HepG2 (cell line): ENCODE data around the gene RGSL1. TPM values are rescaled to one million over a fixed set of nuclear protein-coding genes. Genes with fewer than 3 reads are reported as not detected.

Experiments
- ETV5 ChIP-seq: IDR thresholded peaks from 2 replicates; pipeline ENCODE4 v1.6.1; 2018; ENCODE audit warnings: missing biosample characterization, missing genetic modification reagents, inconsistent platforms, borderline replicate concordance
- HNF1A ChIP-seq, 2 experiments: sonication (generic) in 1 of 2; formaldehyde crosslinking in 1 of 2; IDR thresholded peaks; 2 replicates each; pipeline versions ENCODE4 v1.4.0 to v1.6.1; 2016 to 2020; ENCODE audit warnings: borderline replicate concordance in 1 of 2, low read depth in 1 of 2, mild to moderate bottlenecking in 1 of 2, missing genetic modification reagents in 1 of 2
- HNRNPH1 ChIP-seq: fragments of 200-400 bp; formaldehyde crosslinking; optimal IDR thresholded peaks from 2 replicates; pipeline ENCODE3; 2017; ENCODE audit warnings: mild to moderate bottlenecking, low read depth, low read length
- ISX ChIP-seq: sonication (generic); formaldehyde crosslinking; conservative IDR thresholded peaks from 2 replicates; pipeline ENCODE4 v1.5.0; 2020; ENCODE audit warnings: missing genetic modification reagents
- NCOA1 ChIP-seq: sonication (generic); formaldehyde crosslinking; IDR thresholded peaks from 2 replicates; pipeline ENCODE4 v1.9.0; 2021; ENCODE audit warnings: missing genetic modification reagents
- NR2F2 ChIP-seq: IDR thresholded peaks from 2 replicates; pipeline ENCODE4 v1.6.1; 2012; ENCODE audit warnings: low read depth, inconsistent platforms, borderline replicate concordance
- PHF20 ChIP-seq: sonication (generic); formaldehyde crosslinking; IDR thresholded peaks from 2 replicates; pipeline ENCODE4 v1.5.0; 2020; ENCODE audit warnings: mild to moderate bottlenecking, missing genetic modification reagents
- PHF5A ChIP-seq: IDR thresholded peaks from one replicate; pipeline ENCODE4 v1.6.1; 2018; ENCODE audit warnings: low read depth, missing genetic modification reagents; ENCODE audit not compliant: unreplicated experiment
- SMARCE1 ChIP-seq: fragments of 450-650 bp; IDR thresholded peaks from 2 replicates; pipeline ENCODE4 v1.6.1; 2017; ENCODE audit warnings: borderline replicate concordance
- TBL1XR1 ChIP-seq: fragments of 150-350 bp; IDR thresholded peaks from 2 replicates; pipeline ENCODE4 v1.6.1; 2014; ENCODE audit warnings: borderline replicate concordance, low read length; ENCODE audit not compliant: partially characterized antibody
- WIZ ChIP-seq: sonication (generic); formaldehyde crosslinking; IDR thresholded peaks from 2 replicates; pipeline ENCODE4 v1.5.1; 2020; ENCODE audit warnings: mild to moderate bottlenecking, missing genetic modification reagents
- ZBTB34 ChIP-seq: sonication (generic); formaldehyde crosslinking; IDR thresholded peaks from 2 replicates; pipeline ENCODE4 v1.8.0; 2022; ENCODE audit warnings: mild to moderate bottlenecking, missing genetic modification reagents
- ZFP82 ChIP-seq: sonication (generic); formaldehyde crosslinking; IDR thresholded peaks from 2 replicates; pipeline ENCODE4 v1.5.1; 2020; ENCODE audit warnings: mild to moderate bottlenecking, missing genetic modification reagents, borderline replicate concordance
- ZMYM4 ChIP-seq: sonication (generic); formaldehyde crosslinking; IDR thresholded peaks from 2 replicates; pipeline ENCODE4 v1.8.1; 2023; ENCODE audit warnings: mild to moderate bottlenecking, missing genetic modification reagents
- ZNF235 ChIP-seq: sonication (generic); formaldehyde crosslinking; IDR thresholded peaks from 2 replicates; pipeline ENCODE4 v1.8.1; 2023; ENCODE audit warnings: mild to moderate bottlenecking, missing genetic modification reagents, borderline replicate concordance
- ZNF260 ChIP-seq: sonication (generic); formaldehyde crosslinking; IDR thresholded peaks from 2 replicates; pipeline ENCODE4 v1.4.0; 2020; ENCODE audit warnings: missing genetic modification reagents, low read depth, mild to moderate bottlenecking, borderline replicate concordance
- ZNF577 ChIP-seq: sonication (generic); formaldehyde crosslinking; IDR thresholded peaks from 2 replicates; pipeline ENCODE4 v1.4.0; 2020; ENCODE audit warnings: mild to moderate bottlenecking, low read depth, missing genetic modification reagents, borderline replicate concordance
- ZNF646 ChIP-seq: sonication (generic); formaldehyde crosslinking; IDR thresholded peaks from 2 replicates; pipeline ENCODE4 v1.9.0; 2021; ENCODE audit warnings: mild to moderate bottlenecking, missing genetic modification reagents
- ZNF670 ChIP-seq: sonication (generic); formaldehyde crosslinking; IDR thresholded peaks from 2 replicates; pipeline ENCODE4 v1.8.0; 2022; ENCODE audit warnings: mild to moderate bottlenecking, missing genetic modification reagents, borderline replicate concordance
- polyA plus RNA-seq, 8 experiments: library from polyadenylated mRNA; depleted of rRNA in 3 of 8; stranded (reverse) in 7 of 8; unstranded in 1 of 8; fragments of >200 nt; fragmentation: Illumina TruSeq in 4 of 8; extraction: Trizol in 4 of 8; gene quantifications; 2 replicates each; pipeline versions ENCODE4 v1.2.1 to v1.2.3, GENCODE V29; 2011 to 2016; ENCODE audit warnings: low read depth in 4 of 8, missing spikeins in 1 of 8, mixed read lengths in 1 of 8; ENCODE audit not compliant: insufficient read depth in 1 of 8
- total RNA-seq, 5 experiments: library from RNA; depleted of rRNA; stranded (reverse); fragments of >200 nt; fragmentation: Illumina TruSeq; extraction: Trizol; gene quantifications; 2 replicates each; pipeline ENCODE4 v1.2.3, GENCODE V29; 2016; ENCODE audit warnings: low read depth in 1 of 5

RGSL1 gene
- total and polyA plus RNA-seq, 2 of the 13 experiments (the other 11 are each of a cell fraction or from before 2014, with no cell fraction given): not detected

DNA sequence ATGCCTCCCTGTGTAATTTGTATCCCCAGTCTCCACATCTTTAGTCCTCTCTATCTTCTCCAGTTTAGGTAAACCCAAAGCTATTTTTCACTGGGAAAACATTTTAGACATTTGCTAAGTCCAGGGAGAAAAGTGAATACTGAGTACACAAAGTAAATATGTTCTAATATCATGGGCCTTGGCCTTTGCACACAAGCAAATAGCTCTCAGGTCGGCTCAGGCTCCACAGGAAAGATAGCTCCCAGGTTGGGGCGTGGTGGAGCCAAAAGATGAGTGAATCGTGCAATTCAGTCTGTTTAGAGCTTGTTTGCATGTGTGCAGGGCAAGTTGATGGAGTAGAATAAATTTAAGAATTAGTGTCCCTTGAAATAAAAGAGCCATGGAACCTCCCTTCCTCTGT is 7.9 kb downstream of the RGSL1 start (continued):
- no peak for TF ChIP-seq ZNF646 (CRISPR knock-in tag)
- no peak for TF ChIP-seq ZNF670 (CRISPR knock-in tag)
- TF ChIP-seq ZNF577 (CRISPR knock-in tag): no peak
- TF ChIP-seq ZNF260 (CRISPR knock-in tag): no peak
- TF ChIP-seq ZFP82 (CRISPR knock-in tag): no peak
- no peak for TF ChIP-seq ZBTB34 (CRISPR knock-in tag)
- no peak for TF ChIP-seq ISX (CRISPR knock-in tag)
- TF ChIP-seq NR2F2: peak; percentile 49; the same call in 1 of the 2 replicates
- no peak for TF ChIP-seq PHF5A
- 0 out of 2 replicates have a peak, but pooled peaks have one; percentile 46 for TF ChIP-seq WIZ (CRISPR knock-in tag)
- TF ChIP-seq HNF1A (IDR thresholded peaks at IDR 0.05; ENCODE audit: low read depth): no peak
- no peak for TF ChIP-seq HNF1A (CRISPR knock-in tag; IDR thresholded peaks at IDR 0.05; ENCODE audit: borderline replicate concordance)
- TF ChIP-seq ETV5 (CRISPR knock-in tag): no peak
- TF ChIP-seq ZMYM4: no peak
- no peak for TF ChIP-seq SMARCE1
- TF ChIP-seq TBL1XR1: no peak
- TF ChIP-seq NCOA1: no peak
- no peak for TF ChIP-seq PHF20
- TF ChIP-seq HNRNPH1: no peak
- TF ChIP-seq ZNF235 (CRISPR knock-in tag): no peak
